Measurements from ENCODE around the gene AURKAIP1. TPM values are rescaled to one million over a fixed set of nuclear protein-coding genes. Genes with fewer than 3 reads are reported as not detected.

AURKAIP1 gene
- total and polyA plus RNA-seq, 7 experiments from 2014 or later, result 53.8 to 160 (median 65.2) TPM

DNA sequence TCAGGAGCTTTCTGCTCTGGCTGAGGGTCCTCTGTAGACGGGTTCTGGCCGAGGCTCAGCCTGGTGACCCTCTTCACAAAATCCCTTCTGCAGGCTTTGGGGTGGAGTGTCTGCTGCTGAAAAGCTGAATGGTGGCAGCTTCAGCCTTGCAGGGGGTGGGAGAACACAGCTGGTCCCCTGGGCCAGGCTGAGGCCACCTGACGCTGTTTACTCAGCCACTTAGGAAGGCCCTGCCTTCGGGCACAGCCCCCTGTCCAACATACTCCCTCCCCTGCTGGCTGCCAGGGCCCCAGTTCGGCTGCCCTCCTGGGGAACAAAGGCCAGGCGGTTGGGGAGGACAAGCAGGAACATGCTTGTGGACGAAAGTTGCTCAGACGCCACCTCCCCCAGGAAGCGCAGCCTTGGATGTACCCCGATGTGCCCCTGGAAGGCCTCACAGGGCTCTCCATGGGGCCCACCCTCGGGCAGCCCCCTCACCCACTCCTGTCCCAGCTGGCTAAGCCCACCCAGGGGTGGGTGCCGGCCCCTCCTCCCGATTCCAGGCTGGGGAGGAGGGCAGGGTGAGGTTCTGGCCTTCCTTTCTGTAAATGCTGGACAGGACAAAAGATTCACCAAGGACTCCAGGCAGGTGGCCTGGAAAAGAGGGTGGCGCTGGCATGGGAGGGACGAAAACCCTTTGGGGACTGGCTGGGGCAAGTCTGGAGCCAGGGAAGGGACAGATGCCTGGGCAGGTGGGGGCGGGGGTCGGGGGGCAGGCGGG lies 46.3 kb upstream of the AURKAIP1 start, which contains the start of gene ANKRD65:
Gene ANKRD65 (minus strand): TSS at position 130 of the 760 bp plus-strand sequence. CDS start 271 bp downstream, outside the sequence.
- no peaks in the 10 kb centered on the region for H3K9me3 ChIP-seq (ENCODE audit: control insufficient read depth in 2 of 3, low read length in 3 of 3)
- no peak within 1 kb of the TSS for H3K27ac ChIP-seq (ENCODE audit: low read depth, low read length)
- ATAC-seq (no peak), DNase-seq (no peak)
- peaks cover 0 to 33% (median 21%) of the 10 kb centered on the region in 5 donors for H3K27me3 Mint-ChIP-seq
- peak within 1 kb of the TSS in 5 of 10 donors; percentile 41 to 70 (median 48) for H3K4me3 Mint-ChIP-seq
- intact Hi-C loops (cut with micrococcal nuclease), result no loop called here
- peaks cover 0 to 2% (median 0%) of the 10 kb centered on the region in 11 donors for H3K9me3 Mint-ChIP-seq
- peaks cover 0 to 6% (median 0%) of the 10 kb centered on the region in 7 donors for H3K4me1 Mint-ChIP-seq
- H3K4me3 ChIP-seq (ENCODE audit: low read length), result no peak within 1 kb of the TSS
- no peak within 1 kb of the TSS for H3K27ac Mint-ChIP-seq
- no peaks in the 10 kb centered on the region for H3K36me3 Mint-ChIP-seq
- POLR2A ChIA-PET, result interaction anchor here (0.5 to 0.7 kb wide), 2 partner anchors 10 to 18 kb away, joined by 3 read pairs; no protein-coding TSS in a partner anchor
- no peaks in the 10 kb centered on the region for H3K27me3 ChIP-seq (ENCODE audit: control insufficient read depth in 2 of 2, insufficient read depth in 2 of 2, low read length in 2 of 2)
- no peaks in the 10 kb centered on the region for H3K4me1 ChIP-seq (ENCODE audit: control insufficient read depth in 2 of 2, insufficient read depth in 2 of 2, low read length in 2 of 2)
- H3K36me3 ChIP-seq (ENCODE audit: control insufficient read depth in 2 of 3, insufficient read depth in 3 of 3, low read length in 3 of 3), result no peaks in the 10 kb centered on the region
- CTCF ChIA-PET, result no interaction called here

DNA sequence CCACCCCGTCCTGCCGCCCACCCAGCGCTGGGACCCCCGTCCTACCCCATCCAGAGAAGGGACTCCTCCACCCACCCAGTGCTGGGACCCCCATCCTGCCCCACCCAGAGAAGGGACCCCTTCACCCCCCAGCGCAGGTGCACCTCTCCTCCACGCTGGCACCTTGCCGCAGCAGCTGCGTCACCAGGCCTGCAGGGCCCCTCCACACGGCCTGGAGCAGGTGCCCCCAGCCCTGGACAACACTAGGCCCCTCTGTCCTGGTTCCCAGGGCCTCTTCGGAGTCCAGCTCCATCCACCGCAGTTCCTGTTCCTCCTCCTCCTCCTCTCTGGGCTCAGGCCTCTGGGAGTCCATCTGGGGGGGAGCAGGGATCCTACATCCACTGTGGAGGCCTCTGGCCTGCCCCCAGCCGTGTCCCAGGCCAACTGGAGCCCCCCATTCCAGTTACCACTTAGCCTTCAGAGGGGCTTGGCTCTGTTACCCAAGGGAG lies 45.7 kb upstream of the AURKAIP1 start:
- intact Hi-C loops (cut with micrococcal nuclease), result no loop called here
- Mint-ChIP-seq H3K36me3 (no peaks in the 10 kb centered on the region), H3K4me1 (peaks cover 0 to 4% (median 0%) of the 10 kb centered on the region in 7 donors), H3K4me3 (peak overlapping the region in 3 of 10 donors; percentile 41 to 70 (median 48)), H3K9me3 (peaks cover 0 to 2% (median 0%) of the 10 kb centered on the region in 11 donors), H3K27ac (no peak overlapping the region), H3K27me3 (peaks cover 0 to 31% (median 16%) of the 10 kb centered on the region in 5 donors)
- H3K9me3 ChIP-seq (ENCODE audit: control insufficient read depth in 2 of 3, low read length in 3 of 3), result no peaks in the 10 kb centered on the region
- no peak overlapping the region for H3K4me3 ChIP-seq (ENCODE audit: low read length)
- H3K27me3 ChIP-seq (ENCODE audit: control insufficient read depth in 2 of 2, insufficient read depth in 2 of 2, low read length in 2 of 2), result no peaks in the 10 kb centered on the region
- POLR2A ChIA-PET, result interaction anchor here (0.7 kb wide), 1 partner anchor 11 kb away, joined by 3 read pairs; no protein-coding TSS in a partner anchor
- H3K27ac ChIP-seq (ENCODE audit: low read depth, low read length), result no peak overlapping the region
- no peaks in the 10 kb centered on the region for H3K4me1 ChIP-seq (ENCODE audit: control insufficient read depth in 2 of 2, insufficient read depth in 2 of 2, low read length in 2 of 2)
- no peak for DNase-seq
- no peak for ATAC-seq
- H3K36me3 ChIP-seq (ENCODE audit: control insufficient read depth in 2 of 3, insufficient read depth in 3 of 3, low read length in 3 of 3), result no peaks in the 10 kb centered on the region
- CTCF ChIA-PET, result no interaction called here

DNA sequence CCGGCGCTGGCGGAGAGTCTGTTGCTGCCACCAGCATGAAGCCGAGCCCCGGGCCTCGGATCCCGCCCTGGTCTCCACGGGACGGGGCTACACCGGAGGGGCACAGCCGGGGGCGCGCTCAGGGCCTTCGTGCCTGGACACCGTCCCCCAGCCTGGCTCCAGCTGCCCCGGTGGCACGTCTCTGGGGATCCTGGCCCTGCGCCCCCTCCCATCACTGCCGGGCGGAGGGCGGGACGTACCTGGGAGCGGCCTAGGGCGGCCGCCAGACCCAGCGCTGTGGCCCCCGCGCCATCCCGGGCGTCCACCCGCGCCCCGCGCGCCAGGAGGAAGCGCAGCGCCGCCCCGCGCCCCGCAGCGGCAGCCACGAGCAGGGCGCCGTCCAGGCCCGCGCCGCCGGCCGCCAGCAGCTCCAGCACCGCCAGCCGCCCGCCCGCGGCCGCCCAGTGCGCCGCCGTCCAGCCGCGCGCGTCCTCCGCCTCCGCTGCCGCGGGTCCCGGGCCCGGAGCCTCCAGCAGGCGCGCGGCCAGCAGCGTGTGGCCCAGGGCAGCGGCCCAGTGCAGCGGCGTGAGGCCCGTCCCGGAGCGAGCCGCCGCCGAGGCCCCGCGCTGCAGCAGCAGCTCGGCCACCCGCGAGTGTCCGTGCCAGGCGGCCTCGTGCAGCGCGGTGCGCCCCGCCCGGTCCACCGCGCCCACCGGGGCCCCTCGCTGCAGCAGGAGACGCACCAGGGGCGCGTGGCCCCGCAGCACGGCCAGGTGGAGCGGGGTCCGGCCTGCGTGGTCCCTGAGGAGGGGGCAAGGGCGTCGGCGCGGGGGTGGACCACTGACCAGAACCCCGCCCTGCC lies 45.0 kb upstream of the AURKAIP1 start:
- H3K4me3 Mint-ChIP-seq, result peak overlapping the region in 1 of 10 donors; percentile 70
- CTCF ChIA-PET, result interaction anchor here (1.2 kb wide), 1 partner anchor 45 kb away, joined by 4 read pairs; the partner anchor contains the start of gene AURKAIP1
- no peak for DNase-seq
- no peaks in the 10 kb centered on the region for H3K9me3 ChIP-seq (ENCODE audit: control insufficient read depth in 2 of 3, low read length in 3 of 3)
- H3K27me3 ChIP-seq (ENCODE audit: control insufficient read depth in 2 of 2, insufficient read depth in 2 of 2, low read length in 2 of 2), result no peaks in the 10 kb centered on the region
- H3K27me3 Mint-ChIP-seq, result peaks cover 0 to 27% (median 11%) of the 10 kb centered on the region in 5 donors
- H3K27ac ChIP-seq (ENCODE audit: low read depth, low read length), result no peak overlapping the region
- no peaks in the 10 kb centered on the region for H3K36me3 ChIP-seq (ENCODE audit: control insufficient read depth in 2 of 3, insufficient read depth in 3 of 3, low read length in 3 of 3)
- H3K4me1 ChIP-seq (ENCODE audit: control insufficient read depth in 2 of 2, insufficient read depth in 2 of 2, low read length in 2 of 2), result no peaks in the 10 kb centered on the region
- no peak overlapping the region for H3K4me3 ChIP-seq (ENCODE audit: low read length)
- H3K27ac Mint-ChIP-seq, result no peak overlapping the region
- no peaks in the 10 kb centered on the region for H3K36me3 Mint-ChIP-seq
- H3K4me1 Mint-ChIP-seq, result peaks cover 0 to 4% (median 0%) of the 10 kb centered on the region in 7 donors
- peak; percentile 60 for ATAC-seq
- POLR2A ChIA-PET, result no interaction called here
- intact Hi-C loops (cut with micrococcal nuclease), result no loop called here
- peaks cover 0 to 2% (median 0%) of the 10 kb centered on the region in 11 donors for H3K9me3 Mint-ChIP-seq

DNA sequence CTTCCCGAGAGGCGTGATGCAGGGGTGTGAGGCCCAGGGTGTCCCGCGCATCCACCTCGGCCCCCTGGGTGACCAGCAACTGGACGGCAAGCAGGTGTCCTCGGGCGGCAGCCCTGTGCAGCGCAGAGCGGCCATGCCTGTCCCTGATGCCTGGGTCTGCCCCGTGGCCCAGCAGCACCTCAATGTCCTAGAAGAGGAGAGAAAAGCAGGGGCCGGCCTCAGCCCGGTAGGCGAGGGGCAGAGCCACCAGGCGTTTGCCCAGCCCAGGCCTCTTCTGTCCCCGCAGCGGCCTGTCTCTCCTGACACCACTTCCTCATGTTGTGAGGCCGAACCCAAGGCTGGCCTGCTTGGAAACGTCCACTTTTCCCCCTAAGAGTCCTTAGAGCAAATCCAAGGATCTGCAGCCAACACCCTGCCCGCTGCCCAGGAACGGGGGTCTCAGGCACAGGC lies 44.4 kb upstream of the AURKAIP1 start:
- Mint-ChIP-seq H3K36me3 (no peaks in the 10 kb centered on the region), H3K27me3 (peaks cover 0 to 23% (median 10%) of the 10 kb centered on the region in 5 donors), H3K9me3 (peaks cover 0 to 2% (median 0%) of the 10 kb centered on the region in 11 donors), H3K4me3 (peak overlapping the region in 2 of 10 donors; percentile 25 to 38), H3K27ac (no peak overlapping the region), H3K4me1 (peaks cover 0 to 4% (median 0%) of the 10 kb centered on the region in 7 donors)
- POLR2A ChIA-PET, result no interaction called here
- Histone ChIP-seq H3K27ac (ENCODE audit: low read depth, low read length) (no peak overlapping the region), H3K9me3 (ENCODE audit: control insufficient read depth in 2 of 3, low read length in 3 of 3) (no peaks in the 10 kb centered on the region), H3K4me3 (ENCODE audit: low read length) (no peak overlapping the region), H3K4me1 (ENCODE audit: control insufficient read depth in 2 of 2, insufficient read depth in 2 of 2, low read length in 2 of 2) (no peaks in the 10 kb centered on the region), H3K27me3 (ENCODE audit: control insufficient read depth in 2 of 2, insufficient read depth in 2 of 2, low read length in 2 of 2) (no peaks in the 10 kb centered on the region), H3K36me3 (ENCODE audit: control insufficient read depth in 2 of 3, insufficient read depth in 3 of 3, low read length in 3 of 3) (no peaks in the 10 kb centered on the region)
- CTCF ChIA-PET, result interaction anchor here (1.2 kb wide), 1 partner anchor 44 kb away, joined by 4 read pairs; the partner anchor contains the start of gene AURKAIP1
- intact Hi-C loops (cut with micrococcal nuclease), result no loop called here
- DNase-seq (no peak), ATAC-seq (no peak)

DNA sequence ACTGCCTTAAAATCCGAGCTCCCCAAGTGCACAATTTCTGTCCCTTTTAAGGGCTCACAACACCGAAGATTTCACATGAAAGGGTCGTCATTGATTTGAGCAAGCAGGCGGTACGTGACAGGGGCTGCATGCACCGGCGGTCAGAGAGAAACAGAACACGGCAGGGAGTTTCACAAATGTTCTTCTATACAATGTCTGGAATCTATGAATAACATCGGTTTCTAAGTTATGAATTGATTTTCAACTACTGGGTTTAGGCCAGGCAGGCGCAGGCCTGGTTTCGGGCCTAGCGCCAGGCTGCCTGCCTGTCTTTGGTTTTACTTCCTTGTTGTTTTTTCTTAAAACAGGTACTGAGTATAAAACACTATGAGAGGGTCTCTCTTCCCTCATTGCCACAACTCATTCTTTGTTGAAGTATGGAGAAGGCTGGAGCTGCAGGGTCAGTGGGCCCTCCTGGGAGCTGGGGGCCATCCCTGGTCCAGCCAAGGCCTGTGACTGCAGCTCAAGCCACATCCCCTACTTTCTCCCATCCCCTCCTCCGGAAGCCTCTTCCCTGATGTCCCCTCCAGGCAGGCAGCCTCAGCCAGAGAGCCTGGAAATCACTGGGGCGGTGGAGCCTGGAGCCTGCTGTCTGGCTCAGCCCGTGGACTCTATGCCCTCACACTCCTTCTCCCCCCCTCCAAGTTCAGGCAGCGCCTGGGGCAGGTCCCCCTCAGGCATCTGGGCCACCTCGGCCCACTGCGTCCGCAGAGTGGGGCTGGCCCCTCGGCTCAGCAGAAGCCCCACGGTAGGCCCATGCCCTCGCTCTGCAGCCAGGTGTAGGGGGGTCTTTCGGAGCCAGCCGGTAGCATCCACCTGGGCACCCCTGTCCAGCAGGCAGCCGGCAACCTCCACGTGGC lies 43.7 kb upstream of the AURKAIP1 start:
- H3K36me3 Mint-ChIP-seq, result no peaks in the 10 kb centered on the region
- no peaks in the 10 kb centered on the region for H3K27me3 ChIP-seq (ENCODE audit: control insufficient read depth in 2 of 2, insufficient read depth in 2 of 2, low read length in 2 of 2)
- no peaks in the 10 kb centered on the region for H3K4me1 ChIP-seq (ENCODE audit: control insufficient read depth in 2 of 2, insufficient read depth in 2 of 2, low read length in 2 of 2)
- H3K4me3 ChIP-seq (ENCODE audit: low read length), result no peak overlapping the region
- H3K27ac ChIP-seq (ENCODE audit: low read depth, low read length), result no peak overlapping the region
- no peaks in the 10 kb centered on the region for H3K36me3 ChIP-seq (ENCODE audit: control insufficient read depth in 2 of 3, insufficient read depth in 3 of 3, low read length in 3 of 3)
- no peak for DNase-seq
- peaks cover 0 to 23% (median 10%) of the 10 kb centered on the region in 5 donors for H3K27me3 Mint-ChIP-seq
- no peak for ATAC-seq
- H3K27ac Mint-ChIP-seq, result no peak overlapping the region
- intact Hi-C loops (cut with micrococcal nuclease), result no loop called here
- H3K9me3 ChIP-seq (ENCODE audit: control insufficient read depth in 2 of 3, low read length in 3 of 3), result no peaks in the 10 kb centered on the region
- ChIA-PET CTCF (interaction anchor here (1.2 kb wide), 1 partner anchor 43 kb away, joined by 4 read pairs; the partner anchor contains the start of gene AURKAIP1), POLR2A (interaction anchor here (0.8 kb wide), 1 partner anchor 114 kb away, joined by 3 read pairs; no protein-coding TSS in a partner anchor)
- peaks cover 0 to 4% (median 0%) of the 10 kb centered on the region in 7 donors for H3K4me1 Mint-ChIP-seq
- H3K4me3 Mint-ChIP-seq, result peak overlapping the region in 6 of 10 donors; percentile 21 to 49 (median 38)
- H3K9me3 Mint-ChIP-seq, result peaks cover 0 to 2% (median 0%) of the 10 kb centered on the region in 11 donors
